HG03159 (cell line): ENCODE measurements around the gene ZNF726.
"Not testable (repeated sequence)": the region's sequence is repeated elsewhere in the genome, so short reads cannot be mapped to it uniquely, and the experiment has no call there.

Source experiments
- ATAC-seq: cut with Tn5 transposase; IDR thresholded peaks from one replicate; pipeline ENCODE4 v1.9.1; 2021; ENCODE audit warnings: mild to moderate bottlenecking, moderate library complexity; ENCODE audit not compliant: unreplicated experiment

ZNF726 gene

GRCh38 chr19:23914402-23915286 is at the start of gene ZNF726:
ZNF726 (plus strand) TSS chr19:23914886; CDS start chr19:23914995, 109 bp downstream.
- ATAC-seq = peak; percentile 98

GRCh38 chr19:23867895-23868294 is 46.8 kb upstream of the ZNF726 start:
- no peak for ATAC-seq

- ATAC-seq = no peak
Observed at GRCh38 chr19:23868630-23869029, 46.1 kb upstream of the ZNF726 start.

- no peak for ATAC-seq
Observed at GRCh38 chr19:23872282-23872919, 42.3 kb upstream of the ZNF726 start.

GRCh38 chr19:23876261-23876660 is 38.4 kb upstream of the ZNF726 start:
- no peak for ATAC-seq

- ATAC-seq = not testable (repeated sequence)
Observed at GRCh38 chr19:23876756-23877155, 37.9 kb upstream of the ZNF726 start.

GRCh38 chr19:23882493-23882892 is 32.2 kb upstream of the ZNF726 start:
- ATAC-seq = no peak

- no peak for ATAC-seq
Observed at GRCh38 chr19:23884363-23884762, 30.3 kb upstream of the ZNF726 start.

GRCh38 chr19:23887642-23888041 is 27.0 kb upstream of the ZNF726 start:
- no peak for ATAC-seq

- ATAC-seq = not testable (repeated sequence)
Observed at GRCh38 chr19:23896096-23896495, 18.6 kb upstream of the ZNF726 start.

GRCh38 chr19:23896912-23897311 is 17.8 kb upstream of the ZNF726 start:
- ATAC-seq = no peak

GRCh38 chr19:23901360-23901759 is 13.3 kb upstream of the ZNF726 start:
- ATAC-seq = no peak

- no peak for ATAC-seq
Observed at GRCh38 chr19:23904406-23904805, 10.3 kb upstream of the ZNF726 start.

- ATAC-seq = no peak
Observed at GRCh38 chr19:23905771-23906170, 8.9 kb upstream of the ZNF726 start.

- no peak for ATAC-seq
Observed at GRCh38 chr19:23906835-23907234, 7.9 kb upstream of the ZNF726 start.

- no peak for ATAC-seq
Observed at GRCh38 chr19:23908165-23908564, 6.5 kb upstream of the ZNF726 start.

GRCh38 chr19:23909222-23909621 is 5.5 kb upstream of the ZNF726 start:
- ATAC-seq = no peak

GRCh38 chr19:23913931-23914330 is 755 bp upstream of the ZNF726 start:
- ATAC-seq = no peak

GRCh38 chr19:23916991-23917390 is 2.3 kb downstream of the ZNF726 start:
- no peak for ATAC-seq

- no peak for ATAC-seq
Observed at GRCh38 chr19:23917856-23918255, 3.2 kb downstream of the ZNF726 start.

- ATAC-seq = no peak
Observed at GRCh38 chr19:23925285-23925684, 10.6 kb downstream of the ZNF726 start.

- no peak for ATAC-seq
Observed at GRCh38 chr19:23932878-23933277, 18.2 kb downstream of the ZNF726 start.
